Neuronal stem cell (in vitro differentiated cells): ENCODE measurements around the gene SPECC1L.

Experiments
- DNase-seq: peaks from one replicate; pipeline ENCODE4 v3.0.0-alpha.2; 2013; ENCODE audit warnings: low spot score
- H2AFZ ChIP-seq: one replicate; pipeline ENCODE4 v1.6.1; 2013; ENCODE audit warnings: mild to moderate bottlenecking, low read length, inconsistent platforms
- H2AK5ac ChIP-seq: 2 replicates; pipeline ENCODE4 v1.6.1; 2013; ENCODE audit warnings: low read depth, mild to moderate bottlenecking, inconsistent platforms, low read length, moderate library complexity, mixed read lengths
- H2BK120ac ChIP-seq: 2 replicates; pipeline ENCODE4 v1.6.1; 2013; ENCODE audit warnings: low read depth, mild to moderate bottlenecking, inconsistent platforms, low read length, moderate library complexity, mixed read lengths
- H2BK12ac ChIP-seq: one replicate; pipeline ENCODE4 v1.6.1; 2013; ENCODE audit warnings: low read length, inconsistent platforms
- H2BK15ac ChIP-seq: 2 replicates; pipeline ENCODE4 v1.6.1; 2013; ENCODE audit warnings: mild to moderate bottlenecking, low read length, inconsistent platforms, mixed read lengths
- H2BK5ac ChIP-seq: one replicate; pipeline ENCODE4 v1.6.1; 2013; ENCODE audit warnings: inconsistent platforms, mild to moderate bottlenecking, low read length, moderate library complexity
- H3K14ac ChIP-seq: one replicate; pipeline ENCODE4 v1.6.1; 2013; ENCODE audit warnings: low read length, inconsistent platforms
- H3K18ac ChIP-seq: 2 replicates; pipeline ENCODE4 v1.6.1; 2013; ENCODE audit warnings: low read length, inconsistent platforms
- H3K23ac ChIP-seq: 2 replicates; pipeline ENCODE4 v1.6.1; 2013; ENCODE audit warnings: low read depth, mild to moderate bottlenecking, mixed read lengths, low read length, inconsistent platforms; ENCODE audit not compliant: poor library complexity
- H3K27ac ChIP-seq: replicated peaks from 3 replicates; pipeline ENCODE4 v1.5.1; 2013; ENCODE audit warnings: low read length, inconsistent platforms
- H3K27me3 ChIP-seq, 3 experiments: 2 replicates each; pipeline ENCODE4 v1.6.1; 2013; ENCODE audit warnings: low read length in 3 of 3, mild to moderate bottlenecking in 2 of 3, inconsistent platforms in 1 of 3, low read depth in 1 of 3, mixed read lengths in 1 of 3, moderate library complexity in 1 of 3; ENCODE audit not compliant: control insufficient read depth in 3 of 3, insufficient read depth in 3 of 3
- H3K36me3 ChIP-seq, 2 donors: replicated peaks in 1 of 2; 2 replicates each; pipeline ENCODE4 v1.6.1; 2013; ENCODE audit warnings: low read length in 2 of 2; ENCODE audit not compliant: control insufficient read depth in 2 of 2, insufficient read depth in 2 of 2
- H3K4ac ChIP-seq: 2 replicates; pipeline ENCODE4 v1.6.1; 2013; ENCODE audit warnings: inconsistent platforms, mild to moderate bottlenecking, low read length, moderate library complexity
- H3K4me1 ChIP-seq, 2 donors: 1 replicate in 1 of 2; 2 replicates in 1 of 2; pipeline ENCODE4 v1.6.1; 2013; ENCODE audit warnings: low read length in 2 of 2, low read depth in 1 of 2; ENCODE audit not compliant: control insufficient read depth in 2 of 2, insufficient read depth in 1 of 2
- H3K4me2 ChIP-seq: one replicate; pipeline ENCODE4 v1.6.1; 2013; ENCODE audit warnings: mild to moderate bottlenecking, low read length, inconsistent platforms; ENCODE audit not compliant: insufficient read depth, poor library complexity, severe bottlenecking
- H3K4me3 ChIP-seq, 2 donors: 2 replicates each; pipeline ENCODE4 v1.5.1; 2013; ENCODE audit warnings: low read length in 2 of 2, mild to moderate bottlenecking in 2 of 2, inconsistent platforms in 1 of 2, moderate library complexity in 1 of 2
- H3K79me1 ChIP-seq: one replicate; pipeline ENCODE4 v1.6.1; 2013; ENCODE audit warnings: low read depth, mild to moderate bottlenecking, inconsistent platforms, low read length, moderate library complexity
- H3K9ac ChIP-seq: one replicate; pipeline ENCODE4 v1.6.1; 2013; ENCODE audit warnings: mild to moderate bottlenecking, low read depth, low read length, inconsistent platforms; ENCODE audit not compliant: poor library complexity
- H3K9me3 ChIP-seq, 2 donors: replicated peaks in 1 of 2; 2 replicates each; pipeline versions ENCODE3 to v1.6.1; 2013; ENCODE audit warnings: low read length in 2 of 2, mild to moderate bottlenecking in 2 of 2, inconsistent platforms in 1 of 2, low read depth in 1 of 2, mixed read lengths in 1 of 2, moderate library complexity in 1 of 2; ENCODE audit not compliant: control insufficient read depth in 2 of 2, insufficient read depth in 1 of 2
- H4K8ac ChIP-seq: one replicate; pipeline ENCODE4 v1.6.1; 2013; ENCODE audit warnings: low read depth, mild to moderate bottlenecking, inconsistent platforms, low read length, moderate library complexity
- H4K91ac ChIP-seq: one replicate; pipeline ENCODE4 v1.6.1; 2013; ENCODE audit warnings: low read length, low read depth, mild to moderate bottlenecking, inconsistent platforms; ENCODE audit not compliant: poor library complexity
- WGBS, 2 donors: extraction: QIAGEN DNeasy Blood & Tissue Kit; methylation state at CpG; one replicate each; pipeline ENCODE4 v1.1.7; 2013; ENCODE audit warnings: missing lambda C conversion rate in 2 of 2, mixed read lengths in 1 of 2; ENCODE audit not compliant: insufficient read length in 2 of 2, insufficient replicate concordance in 1 of 2; ENCODE audit errors: extremely low coverage in 2 of 2; 5-methylcytosine and 5-hydroxymethylcytosine counted together

SPECC1L gene

GRCh38 chr22:24441406-24442351 lies 171.0 kb downstream of the SPECC1L start:
- Histone ChIP-seq H3K27ac (no peak overlapping the region), H2BK15ac (no peak overlapping the region), H2BK5ac (peak overlapping the region; percentile 55), H3K4ac (no peak overlapping the region), H3K14ac (no peak overlapping the region), H2BK12ac (no peak overlapping the region), H4K8ac (no peak overlapping the region), H2AK5ac (no peak overlapping the region), H3K9ac (no peak overlapping the region), H3K23ac (no peak overlapping the region), H3K36me3 (no peaks in the 10 kb centered on the region), H3K18ac (peak overlapping the region; percentile 24), H3K27me3 (no peaks in the 10 kb centered on the region), H2BK120ac (no peak overlapping the region), H4K91ac (no peak overlapping the region), H2AFZ (no peak overlapping the region), H3K79me1 (no peaks in the 10 kb centered on the region), H3K4me2 (no peak overlapping the region), H3K4me1 (peaks cover 21 to 30% of the 10 kb centered on the region in 2 donors), H3K4me3 (no peak overlapping the region), H3K9me3 (no peaks in the 10 kb centered on the region)
- DNase-seq: no peak
- no CpG with 5 or more reads among the region's 8 CpGs for WGBS, 2 donors

GRCh38 chr22:24442352-24442744 lies 171.7 kb downstream of the SPECC1L start:
- Histone ChIP-seq H3K4me3 (no peak overlapping the region), H3K4me1 (peaks cover 21 to 30% of the 10 kb centered on the region in 2 donors), H2BK120ac (no peak overlapping the region), H3K4me2 (no peak overlapping the region), H3K18ac (peak overlapping the region; percentile 24), H2BK12ac (no peak overlapping the region), H3K23ac (no peak overlapping the region), H4K8ac (no peak overlapping the region), H2BK5ac (no peak overlapping the region), H3K9me3 (no peaks in the 10 kb centered on the region), H2BK15ac (no peak overlapping the region), H3K27me3 (no peaks in the 10 kb centered on the region), H2AFZ (peak overlapping the region; percentile 26), H3K36me3 (no peaks in the 10 kb centered on the region), H3K79me1 (no peaks in the 10 kb centered on the region), H2AK5ac (no peak overlapping the region), H3K27ac (no peak overlapping the region), H3K4ac (no peak overlapping the region), H3K9ac (no peak overlapping the region), H3K14ac (no peak overlapping the region), H4K91ac (no peak overlapping the region)
- no CpG with 5 or more reads among the region's 8 CpGs for WGBS, 2 donors
- DNase-seq: no peak

GRCh38 chr22:24443668-24444067 lies 173.0 kb downstream of the SPECC1L start:
- H2BK12ac ChIP-seq: no peak overlapping the region
- H3K9me3 ChIP-seq: no peaks in the 10 kb centered on the region
- H3K27me3 ChIP-seq: no peaks in the 10 kb centered on the region
- H2AK5ac ChIP-seq: no peak overlapping the region
- no peak overlapping the region for H3K4me3 ChIP-seq
- DNase-seq: no peak
- no peak overlapping the region for H2BK120ac ChIP-seq
- H2BK5ac ChIP-seq: no peak overlapping the region
- H3K36me3 ChIP-seq: no peaks in the 10 kb centered on the region
- H3K9ac ChIP-seq: no peak overlapping the region
- H2AFZ ChIP-seq: no peak overlapping the region
- no peaks in the 10 kb centered on the region for H3K79me1 ChIP-seq
- peaks cover 21 to 30% of the 10 kb centered on the region in 2 donors for H3K4me1 ChIP-seq
- no peak overlapping the region for H3K18ac ChIP-seq
- no peak overlapping the region for H4K91ac ChIP-seq
- H3K23ac ChIP-seq: no peak overlapping the region
- H2BK15ac ChIP-seq: no peak overlapping the region
- H3K4ac ChIP-seq: no peak overlapping the region
- H3K27ac ChIP-seq: no peak overlapping the region
- no peak overlapping the region for H4K8ac ChIP-seq
- no peak overlapping the region for H3K14ac ChIP-seq
- no peak overlapping the region for H3K4me2 ChIP-seq

GRCh38 chr22:24444251-24444650 lies 173.6 kb downstream of the SPECC1L start:
- Histone ChIP-seq H3K9ac (no peak overlapping the region), H3K4ac (no peak overlapping the region), H2BK120ac (no peak overlapping the region), H3K23ac (no peak overlapping the region), H4K91ac (no peak overlapping the region), H3K36me3 (no peaks in the 10 kb centered on the region), H3K27ac (no peak overlapping the region), H3K9me3 (no peaks in the 10 kb centered on the region), H3K18ac (no peak overlapping the region), H2BK5ac (no peak overlapping the region), H2AFZ (peak overlapping the region; percentile 82), H2AK5ac (peak overlapping the region; percentile 80), H2BK15ac (no peak overlapping the region), H3K4me2 (no peak overlapping the region), H3K4me1 (peaks cover 21 to 30% of the 10 kb centered on the region in 2 donors), H2BK12ac (peak overlapping the region; percentile 96), H3K14ac (no peak overlapping the region), H3K27me3 (peaks cover 0 to under 1% (median 0%) of the 10 kb centered on the region in 3 experiments), H3K4me3 (no peak overlapping the region), H4K8ac (no peak overlapping the region), H3K79me1 (no peaks in the 10 kb centered on the region)
- no peak for DNase-seq
- WGBS, 2 donors: no CpG with 5 or more reads among the region's 3 CpGs
